ENCODE data around the gene NCF4. TPM values are rescaled to one million over a fixed set of nuclear protein-coding genes. Genes with fewer than 3 reads are reported as not detected.

Gene NCF4
- total RNA-seq, 1 donor, result not detected

GRCh38 chr22:36922711-36923110, 61.9 kb downstream of the NCF4 start:
- no peak overlapping the region for H3K4me3 ChIP-seq (ENCODE audit: low read depth, low read length)
- TF ChIP-seq CTCF (IDR thresholded peaks at IDR 0.05; ENCODE audit: insufficient read depth, low read length), result no peak
- no peak for DNase-seq (ENCODE audit: low read depth)

- no peak for TF ChIP-seq CTCF (IDR thresholded peaks at IDR 0.05; ENCODE audit: insufficient read depth, low read length)
- no peak for DNase-seq (ENCODE audit: low read depth)
- H3K4me3 ChIP-seq (ENCODE audit: low read depth, low read length), result no peak overlapping the region
Observed at GRCh38 chr22:36923131-36923788, 62.5 kb downstream of the NCF4 start.

GRCh38 chr22:36924151-36924698, 63.4 kb downstream of the NCF4 start:
- DNase-seq (ENCODE audit: low read depth), result no peak
- no peak for TF ChIP-seq CTCF (IDR thresholded peaks at IDR 0.05; ENCODE audit: insufficient read depth, low read length)
- H3K4me3 ChIP-seq (ENCODE audit: low read depth, low read length), result no peak overlapping the region

GRCh38 chr22:36925388-36926290, 64.8 kb downstream of the NCF4 start:
- no peak overlapping the region for H3K4me3 ChIP-seq (ENCODE audit: low read depth, low read length)
- DNase-seq (ENCODE audit: low read depth), result peak; percentile 5
- TF ChIP-seq CTCF (IDR thresholded peaks at IDR 0.05; ENCODE audit: insufficient read depth, low read length), result no peak

- no peak for TF ChIP-seq CTCF (IDR thresholded peaks at IDR 0.05; ENCODE audit: insufficient read depth, low read length)
- no peak for DNase-seq (ENCODE audit: low read depth)
- no peak overlapping the region for H3K4me3 ChIP-seq (ENCODE audit: low read depth, low read length)
Observed at GRCh38 chr22:36926309-36926708, 65.5 kb downstream of the NCF4 start.

GRCh38 chr22:36926721-36927435, 66.1 kb downstream of the NCF4 start:
- DNase-seq (ENCODE audit: low read depth), result no peak
- no peak overlapping the region for H3K4me3 ChIP-seq (ENCODE audit: low read depth, low read length)
- TF ChIP-seq CTCF (IDR thresholded peaks at IDR 0.05; ENCODE audit: insufficient read depth, low read length), result no peak

Data from fibroblast of the aortic adventitia (primary cell).